Adrenal gland (tissue), 12 donors: ENCODE results near the gene ARID5A. TPM values are rescaled to one million over a fixed set of nuclear protein-coding genes. Genes with fewer than 3 reads are reported as not detected.

Experiments used
- DNase-seq, 7 donors: peaks; one replicate each; pipeline ENCODE4 v3.0.0-alpha.2; 2019 to 2020
- H3K27ac ChIP-seq, 5 donors: fragments of 200-600 bp; sonication (generic) in 4 of 5; 1 replicate in 3 of 5; 2 replicates in 2 of 5; pipeline versions ENCODE4 v1.5.1 to v1.8.0; 2016 to 2020; ENCODE audit warnings: mild to moderate bottlenecking in 1 of 5
- H3K27me3 ChIP-seq: fragments of 200-600 bp; 2 replicates; pipeline ENCODE4 v1.8.0; 2021
- H3K36me3 ChIP-seq, 2 donors: fragments of 200-600 bp; replicated peaks in 1 of 2; 1 replicate in 1 of 2; 2 replicates in 1 of 2; pipeline versions ENCODE4 v1.5.1 to v1.8.0; 2018 to 2022
- H3K4me1 ChIP-seq, 2 donors: fragments of 200-600 bp; replicated peaks in 1 of 2; 1 replicate in 1 of 2; 2 replicates in 1 of 2; pipeline versions ENCODE4 v1.5.1 to v1.8.0; 2018 to 2021
- H3K4me3 ChIP-seq, 4 donors: fragments of 200-600 bp; sonication (generic) in 3 of 4; one replicate each; pipeline ENCODE4 v1.5.1; 2016 to 2018
- H3K9me3 ChIP-seq, 3 donors: fragments of 200-600 bp; sonication (generic) in 1 of 3; replicated peaks in 1 of 3; 1 replicate in 2 of 3; 2 replicates in 1 of 3; pipeline versions ENCODE4 v1.5.1 to v1.8.0; 2016 to 2021
- POLR2A ChIP-seq, 2 donors: fragments of 450-650 bp; IDR thresholded peaks; one replicate each; pipeline ENCODE4 v1.6.1; 2017; ENCODE audit warnings: antibody characterized with exemption in 2 of 2, mild to moderate bottlenecking in 2 of 2, moderate library complexity in 1 of 2
- WGBS, 4 donors: extraction: QIAGEN DNeasy Blood & Tissue Kit in 2 of 4; methylation state at CpG; one replicate each; pipeline versions ENCODE4 v1.1.5 to v1.1.7; 2013 to 2017; 5-methylcytosine and 5-hydroxymethylcytosine counted together
- intact Hi-C, 2 donors: fragments of 100-400 bp; cut with DNase I; formaldehyde crosslinking; loops; one replicate each; pipeline versions ENCODE4 v1.14.1 to v1.15.0; 2022 to 2023
- polyA plus RNA-seq, 3 donors: library from polyadenylated mRNA; stranded (reverse); fragments of 200-250 nt in 2 of 3; fragments of 350-450 nt in 1 of 3; fragmentation: Illumina TruSeq in 1 of 3; extraction: RNeasy Lipid Tissue Mini Kit (QIAGEN cat#74804) in 1 of 3; gene quantifications; one replicate each; pipeline ENCODE4 v1.2.3, GENCODE V29; 2013 to 2014
- total RNA-seq, 9 donors: library from RNA; depleted of rRNA in 4 of 9; stranded (reverse); fragments of >200 nt in 4 of 9; fragments of 120-200 nt in 1 of 9; fragmentation: NEBNext Ultra II Directional in 1 of 9; extraction: Animal tissue kit (Norgen Biotek cat#: 25700) in 1 of 9; gene quantifications; one replicate each; pipeline versions ENCODE4 v1.1.0 to v1.2.4, GENCODE V29; 2013 to 2023
- TF ChIP-seq, protein P1 (sequence below), 6 experiments: fragments of 450-650 bp in 4 of 6; fragments of 200-600 bp in 2 of 6; sonication (generic) in 1 of 6; IDR thresholded peaks; 1 replicate in 5 of 6; 2 replicates in 1 of 6; pipeline versions ENCODE4 v1.5.1 to v1.8.0; 2016 to 2021; ENCODE audit warnings: antibody characterized with exemption in 6 of 6, mild to moderate bottlenecking in 2 of 6, moderate library complexity in 1 of 6
- donor health status: healthy with polysubstance abuse.
- donor health status: Bipolar disorder and iron deficiency.
- donor health status: DM: yes; HTN: yes; CAD: no.
- donor health status: DM: no; HTN: no; CAD: no.
- donor health status: DM: no; HTN: no; CAD: no.
- donor health status: DM: yes; HTN: yes; CAD: no.

Gene ARID5A
- total and polyA plus RNA-seq, 12 donors: 0.94 to 39.6 (median 14.3) TPM

DNA sequence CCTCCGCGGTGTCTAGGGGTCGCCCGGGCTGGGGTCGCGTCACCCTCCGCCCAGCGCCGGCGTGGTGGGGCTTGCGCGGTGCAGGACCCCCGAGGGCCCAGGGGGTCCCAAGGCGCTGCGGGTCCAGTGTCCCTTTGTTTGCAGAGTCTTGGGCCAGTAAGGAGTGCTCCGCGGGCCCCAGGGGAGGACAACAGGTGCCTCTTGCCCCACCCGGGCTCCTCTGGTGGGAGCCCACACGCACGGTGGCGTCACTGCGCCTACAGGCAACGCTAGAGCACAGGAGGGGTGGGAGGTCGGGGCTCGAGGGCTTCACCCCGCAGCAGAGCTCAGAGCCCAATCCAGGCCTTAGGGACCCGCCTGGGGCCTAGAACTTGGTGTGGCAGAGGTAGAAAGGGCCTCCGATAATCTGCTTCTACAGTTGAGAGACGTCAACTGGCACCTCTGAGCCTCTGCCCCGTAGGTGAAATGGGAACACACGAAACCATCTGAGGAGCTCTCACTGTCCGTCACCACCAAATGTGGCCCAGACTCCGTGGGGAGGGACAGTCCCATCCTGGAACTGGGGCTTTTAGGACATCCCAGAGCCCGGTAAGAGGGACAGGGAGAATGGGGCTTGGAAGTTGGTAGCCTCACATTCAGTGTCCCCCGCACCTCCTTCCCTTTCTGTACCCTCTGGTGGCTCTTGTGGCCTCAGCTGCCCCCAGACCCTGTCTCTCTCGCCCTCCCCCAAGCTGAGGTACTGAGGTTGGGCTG is 1.4 kb downstream of the ARID5A start:
- Histone ChIP-seq H3K9me3 (no peaks in the 10 kb centered on the region), H3K36me3 (no peaks in the 10 kb centered on the region), H3K27ac (peak overlapping the region in 3 of 5 donors; percentile 76 to 94 (median 91)), H3K4me3 (peak overlapping the region in 3 of 4 donors; percentile 75 to 93 (median 82)), H3K4me1 (peaks cover 8 to 25% of the 10 kb centered on the region in 2 donors), H3K27me3 (no peaks in the 10 kb centered on the region)
- intact Hi-C loops: no loop called here
- 11 to 92% (median 34%) methylated on average over 4 to 36 of the region's 36 CpGs for WGBS, 4 donors
- TF ChIP-seq, protein P1, sequence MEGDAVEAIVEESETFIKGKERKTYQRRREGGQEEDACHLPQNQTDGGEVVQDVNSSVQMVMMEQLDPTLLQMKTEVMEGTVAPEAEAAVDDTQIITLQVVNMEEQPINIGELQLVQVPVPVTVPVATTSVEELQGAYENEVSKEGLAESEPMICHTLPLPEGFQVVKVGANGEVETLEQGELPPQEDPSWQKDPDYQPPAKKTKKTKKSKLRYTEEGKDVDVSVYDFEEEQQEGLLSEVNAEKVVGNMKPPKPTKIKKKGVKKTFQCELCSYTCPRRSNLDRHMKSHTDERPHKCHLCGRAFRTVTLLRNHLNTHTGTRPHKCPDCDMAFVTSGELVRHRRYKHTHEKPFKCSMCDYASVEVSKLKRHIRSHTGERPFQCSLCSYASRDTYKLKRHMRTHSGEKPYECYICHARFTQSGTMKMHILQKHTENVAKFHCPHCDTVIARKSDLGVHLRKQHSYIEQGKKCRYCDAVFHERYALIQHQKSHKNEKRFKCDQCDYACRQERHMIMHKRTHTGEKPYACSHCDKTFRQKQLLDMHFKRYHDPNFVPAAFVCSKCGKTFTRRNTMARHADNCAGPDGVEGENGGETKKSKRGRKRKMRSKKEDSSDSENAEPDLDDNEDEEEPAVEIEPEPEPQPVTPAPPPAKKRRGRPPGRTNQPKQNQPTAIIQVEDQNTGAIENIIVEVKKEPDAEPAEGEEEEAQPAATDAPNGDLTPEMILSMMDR (IDR thresholded peaks at IDR 0.05): no peak
- TF ChIP-seq POLR2A (IDR thresholded peaks at IDR 0.05): no peak
- peak in 3 of 7 donors; percentile 15 to 28 (median 21) for DNase-seq

DNA sequence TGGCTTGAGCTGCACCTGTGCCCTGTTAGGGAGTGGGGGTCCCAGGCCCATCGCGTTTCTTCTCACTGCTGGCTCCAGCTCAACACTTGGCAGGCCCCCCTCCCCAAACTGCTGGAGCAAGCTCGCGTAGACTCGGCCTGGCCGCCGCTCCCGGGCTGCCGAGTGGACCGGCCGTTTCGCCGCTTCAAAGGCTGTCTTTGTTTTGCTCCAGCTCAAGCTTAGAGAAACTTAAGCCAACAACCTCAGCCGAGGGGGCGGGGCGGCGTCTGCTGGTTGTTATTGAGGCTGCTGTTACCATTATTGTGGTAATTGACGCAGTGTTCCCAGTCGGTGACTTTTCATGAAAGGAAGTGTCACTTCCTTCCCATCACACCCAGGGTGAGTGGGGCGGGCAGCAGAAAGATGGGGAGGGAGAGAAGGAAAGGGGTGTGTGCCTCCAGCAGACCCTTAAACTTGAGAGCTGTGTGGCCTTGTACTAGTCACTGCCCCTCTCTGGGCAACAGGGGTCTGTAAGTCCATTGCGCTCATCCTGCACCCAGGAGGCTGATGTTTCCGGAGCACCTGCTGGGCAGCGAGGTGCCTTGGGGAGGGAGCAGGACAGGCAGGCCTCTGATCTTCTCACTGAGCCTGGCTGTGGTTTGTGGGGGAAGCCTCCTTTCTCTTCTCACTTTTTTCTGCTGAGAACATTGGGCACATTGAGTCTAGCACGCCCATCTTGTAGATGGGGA is 2.1 kb downstream of the ARID5A start:
- peak in 1 of 2 donors; percentile 31 for TF ChIP-seq POLR2A (IDR thresholded peaks at IDR 0.05)
- TF ChIP-seq, protein P1 (IDR thresholded peaks at IDR 0.05): no peak
- WGBS, 4 donors: 56 to 71% (median 61%) methylated on average over 22 to 24 of the region's 24 CpGs
- H3K4me1 ChIP-seq: peaks cover 5 to 18% of the 10 kb centered on the region in 2 donors

DNA sequence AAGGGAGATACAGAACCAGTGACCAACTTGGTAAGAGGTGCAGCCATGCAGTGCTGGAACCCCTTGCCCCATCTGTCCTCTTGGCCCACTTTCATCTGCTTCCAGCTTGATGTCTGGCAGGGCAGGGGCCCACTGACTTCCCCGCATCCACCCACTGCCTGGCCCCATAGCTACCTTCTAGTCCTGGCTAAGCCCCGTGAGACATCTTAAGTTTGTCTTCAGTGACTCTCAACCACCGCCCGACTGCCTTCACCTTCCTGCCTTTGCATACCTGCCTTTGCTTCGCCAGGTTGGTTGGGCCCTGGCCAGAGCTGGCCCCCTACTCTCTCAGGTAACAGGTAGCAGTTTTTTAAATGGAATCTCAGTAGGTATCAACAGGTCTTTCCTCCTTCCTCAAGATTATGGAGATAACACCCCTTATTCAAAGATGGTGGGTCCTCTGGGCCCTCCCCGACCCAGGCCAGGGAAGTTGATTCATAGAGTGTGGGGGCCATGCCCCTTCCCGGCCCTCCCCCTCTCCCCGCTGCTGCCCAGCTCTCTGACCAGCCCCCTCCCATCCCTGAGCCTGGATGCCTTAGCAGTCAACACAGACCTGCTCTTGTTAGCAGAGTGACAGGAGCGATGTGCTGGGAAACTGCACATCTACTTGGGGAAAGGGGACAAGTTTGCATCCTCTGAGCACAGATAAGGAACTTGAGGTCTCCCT is 2.8 kb downstream of the ARID5A start:
- DNase-seq: peak in 2 of 7 donors; percentile 11 to 13
- Histone ChIP-seq H3K27ac (peak overlapping the region in 1 of 5 donors; percentile 91), H3K4me3 (no peak overlapping the region), H3K36me3 (no peaks in the 10 kb centered on the region), H3K9me3 (no peaks in the 10 kb centered on the region), H3K4me1 (peaks cover 1 to 11% of the 10 kb centered on the region in 2 donors), H3K27me3 (no peaks in the 10 kb centered on the region)
- no peak for TF ChIP-seq POLR2A (IDR thresholded peaks at IDR 0.05)
- TF ChIP-seq, protein P1 (IDR thresholded peaks at IDR 0.05): no peak
- WGBS, 4 donors: 85 to 94% (median 88%) methylated on average over 7 to 9 of the region's 9 CpGs
- intact Hi-C loops: no loop called here

More for the DNA sequence above, 2.1 kb downstream of the ARID5A start:
- H3K9me3 ChIP-seq: no peaks in the 10 kb centered on the region
- H3K4me3 ChIP-seq: peak overlapping the region in 1 of 4 donors; percentile 82
- no peaks in the 10 kb centered on the region for H3K36me3 ChIP-seq
- no peaks in the 10 kb centered on the region for H3K27me3 ChIP-seq
- H3K27ac ChIP-seq: peak overlapping the region in 2 of 5 donors; percentile 91 to 94
- peak; percentile 55 to 89 (median 65) for DNase-seq
- intact Hi-C loops: no loop called here

DNA sequence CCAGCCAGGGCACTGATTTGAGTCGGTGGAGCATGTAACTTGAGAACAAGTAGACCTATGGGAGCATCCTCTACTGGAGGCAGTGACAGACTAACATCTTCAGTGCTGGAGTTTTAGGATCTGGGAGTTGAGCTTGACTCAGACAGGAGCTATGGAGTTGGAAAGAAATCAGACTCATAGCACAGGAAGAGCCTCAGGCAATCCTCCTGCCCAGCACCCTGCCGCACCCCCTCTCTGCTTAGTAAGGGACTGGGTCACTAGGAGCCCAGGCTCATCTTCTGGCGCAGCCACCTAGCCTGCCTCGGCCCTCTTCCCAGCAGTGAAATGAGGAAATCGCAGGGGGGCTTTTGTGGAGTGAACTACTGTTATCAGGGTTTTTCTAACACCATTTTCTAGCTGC is 3.6 kb downstream of the ARID5A start:
- peaks cover 0 to 8% of the 10 kb centered on the region in 2 donors for H3K4me1 ChIP-seq
- DNase-seq: no peak
- WGBS, 4 donors: 76 to 85% (median 77%) methylated on average over 5 of the region's 5 CpGs
- H3K27ac ChIP-seq: no peak overlapping the region
- no peaks in the 10 kb centered on the region for H3K9me3 ChIP-seq
- intact Hi-C loops: no loop called here
- no peak overlapping the region for H3K4me3 ChIP-seq
- no peaks in the 10 kb centered on the region for H3K36me3 ChIP-seq
- TF ChIP-seq POLR2A (IDR thresholded peaks at IDR 0.05): no peak
- TF ChIP-seq, protein P1 (IDR thresholded peaks at IDR 0.05): no peak
- H3K27me3 ChIP-seq: no peaks in the 10 kb centered on the region
